ENCODE data around the gene KRT10.
"Not testable (repeated sequence)": the region's sequence is repeated elsewhere in the genome, so short reads cannot be mapped to it uniquely, and the experiment has no call there.

The KRT10 gene

GRCh38 chr17:40822132-40822812 lies at the start of gene KRT10:
Gene KRT10, minus strand, starts transcription at chr17:40822614. Its CDS starts 29 bp downstream, at chr17:40822585.
- no peak for DNase-seq (ENCODE audit: low read depth in 2 of 2)

GRCh38 chr17:40871316-40871715 lies 48.9 kb upstream of the KRT10 start:
- DNase-seq (ENCODE audit: low read depth in 2 of 2), result no peak

GRCh38 chr17:40870136-40870535 lies 47.7 kb upstream of the KRT10 start:
- no peak for DNase-seq (ENCODE audit: low read depth in 2 of 2)

GRCh38 chr17:40866838-40867237 lies 44.4 kb upstream of the KRT10 start, which contains the start of gene KRT12:
Gene KRT12, minus strand, starts transcription at chr17:40867223. Its CDS starts 37 bp downstream, at chr17:40867186.
- no peak for DNase-seq (ENCODE audit: low read depth in 2 of 2)

- no peak for DNase-seq (ENCODE audit: low read depth in 2 of 2)
These were observed 42.4 kb upstream of the KRT10 start for GRCh38 chr17:40864661-40865390.

- peak in 1 of 2 donors; percentile 2 for DNase-seq (ENCODE audit: low read depth in 2 of 2)
These were observed 40.7 kb upstream of the KRT10 start for GRCh38 chr17:40862985-40863733.

GRCh38 chr17:40859536-40859935 lies 37.1 kb upstream of the KRT10 start:
- DNase-seq (ENCODE audit: low read depth in 2 of 2), result no peak

- DNase-seq (ENCODE audit: low read depth in 2 of 2), result not testable (repeated sequence)
These were observed 36.3 kb upstream of the KRT10 start for GRCh38 chr17:40858667-40859066.

- no peak for DNase-seq (ENCODE audit: low read depth in 2 of 2)
These were observed 35.1 kb upstream of the KRT10 start for GRCh38 chr17:40857535-40857934.

GRCh38 chr17:40854175-40854814 lies 31.9 kb upstream of the KRT10 start:
- DNase-seq (ENCODE audit: low read depth in 2 of 2), result no peak

- DNase-seq (ENCODE audit: low read depth in 2 of 2), result no peak
These were observed 29.9 kb upstream of the KRT10 start for GRCh38 chr17:40852364-40852763.

- no peak for DNase-seq (ENCODE audit: low read depth in 2 of 2)
These were observed 28.0 kb upstream of the KRT10 start for GRCh38 chr17:40850293-40850972.

GRCh38 chr17:40849723-40850122 lies 27.3 kb upstream of the KRT10 start:
- no peak for DNase-seq (ENCODE audit: low read depth in 2 of 2)

- no peak for DNase-seq (ENCODE audit: low read depth in 2 of 2)
These were observed 26.3 kb upstream of the KRT10 start for GRCh38 chr17:40848583-40849235.

- DNase-seq (ENCODE audit: low read depth in 2 of 2), result no peak
These were observed 24.2 kb upstream of the KRT10 start for GRCh38 chr17:40846515-40847144.

- no peak for DNase-seq (ENCODE audit: low read depth in 2 of 2)
These were observed 22.3 kb upstream of the KRT10 start for GRCh38 chr17:40844671-40845107.

GRCh38 chr17:40843242-40843641 lies 20.8 kb upstream of the KRT10 start:
- no peak for DNase-seq (ENCODE audit: low read depth in 2 of 2)

GRCh38 chr17:40841246-40841645 lies 18.8 kb upstream of the KRT10 start:
- no peak for DNase-seq (ENCODE audit: low read depth in 2 of 2)

GRCh38 chr17:40839194-40839593 lies 16.8 kb upstream of the KRT10 start:
- no peak for DNase-seq (ENCODE audit: low read depth in 2 of 2)

- no peak for DNase-seq (ENCODE audit: low read depth in 2 of 2)
These were observed 13.6 kb upstream of the KRT10 start for GRCh38 chr17:40836020-40836419.

Measured in activated CD4-positive, alpha-beta T cell treated with anti-CD3 and anti-CD28 coated beads for 24 hours (primary cell).